Activated CD8-positive, alpha-beta T cell treated with anti-CD3 and anti-CD28 coated beads for 36 hours (primary cell): Measurements from ENCODE around the gene HSPB1. TPM values are rescaled to one million over a fixed set of nuclear protein-coding genes. Genes with fewer than 3 reads are reported as not detected.

Experiments
- ATAC-seq: fragments of 200-7000 bp; cut with Tn5 transposase; one replicate; pipeline ENCODE4 v1.10.0; 2021; ENCODE audit warnings: mild to moderate bottlenecking, moderate library complexity
- CTCF ChIA-PET: fragments of 350-600 bp; sonication (Branson Sonifier 250); formaldehyde crosslinking; loops from one replicate; lab custom pipeline; 2021; ENCODE audit warnings: antibody characterized with exemption; lab: Charles Lee
- POLR2A ChIA-PET: fragments of 350-600 bp; sonication (Branson Sonifier 250); formaldehyde crosslinking; loops from one replicate; lab custom pipeline; 2021; ENCODE audit warnings: antibody characterized with exemption; lab: Charles Lee
- DNase-seq: peaks from one replicate; pipeline ENCODE4 v3.0.0-alpha.2; 2020
- H3K27ac Mint-ChIP-seq: one replicate; pipeline ENCODE4 v1.8.0; 2021; ENCODE audit warnings: mild to moderate bottlenecking, mixed read lengths
- H3K27me3 Mint-ChIP-seq: one replicate; pipeline ENCODE4 v1.8.0; 2021; ENCODE audit warnings: mixed read lengths
- H3K36me3 Mint-ChIP-seq: one replicate; pipeline ENCODE4 v1.8.0; 2021; ENCODE audit warnings: low read depth, mixed read lengths
- H3K4me1 Mint-ChIP-seq: one replicate; pipeline ENCODE4 v1.8.0; 2021; ENCODE audit warnings: low read depth, mixed read lengths
- H3K4me3 Mint-ChIP-seq: one replicate; pipeline ENCODE4 v1.8.0; 2021; ENCODE audit warnings: mild to moderate bottlenecking, moderate library complexity, mixed read lengths
- H3K9me3 Mint-ChIP-seq: one replicate; pipeline ENCODE4 v1.8.0; 2021; ENCODE audit warnings: mixed read lengths
- CTCF ChIP-seq: fragments of 200-600 bp; IDR thresholded peaks from one replicate; pipeline ENCODE4 v1.8.0; 2022; ENCODE audit warnings: antibody characterized with exemption, mild to moderate bottlenecking
- intact Hi-C: fragments of 100-400 bp; cut with micrococcal nuclease; formaldehyde crosslinking; loops from one replicate; pipeline ENCODE4 v1.10.0; 2022
- total RNA-seq, 2 experiments: library from RNA; stranded (reverse); gene quantifications; one replicate each; pipeline ENCODE4 v1.2.3, GENCODE V29; 2021

HSPB1 gene
- total RNA-seq, 2 experiments from 2014 or later: 104 to 109 TPM

- Mint-ChIP-seq H3K36me3 (peaks cover 7% of the 10 kb centered on the region), H3K4me1 (peaks cover 26% of the 10 kb centered on the region), H3K27ac (peak overlapping the region; percentile 96), H3K4me3 (peak overlapping the region; percentile 81), H3K9me3 (no peaks in the 10 kb centered on the region), H3K27me3 (no peaks in the 10 kb centered on the region)
- intact Hi-C loops: no loop called here
- ChIA-PET POLR2A (interaction anchor here (0.7 to 2.3 kb wide), 10 partner anchors 9 to 145 kb away, joined by 3 to 7 read pairs (median 4); partner anchors contain the start of gene YWHAG), CTCF (interaction anchor here (0.9 to 5.8 kb wide), 8 partner anchors 10 to 297 kb away, joined by 3 to 78 read pairs (median 6); no protein-coding TSS in a partner anchor)
- ATAC-seq: no peak
- peak; percentile 12 for DNase-seq
- no peak for TF ChIP-seq CTCF
Measured at GRCh38 chr7:76316984-76317781, 14.7 kb downstream of the HSPB1 start.

GRCh38 chr7:76317782-76318487, 15.5 kb downstream of the HSPB1 start:
- peak; percentile 98 for DNase-seq
- H3K27ac Mint-ChIP-seq: peak overlapping the region; percentile 96
- H3K36me3 Mint-ChIP-seq: peaks cover 7% of the 10 kb centered on the region
- H3K4me1 Mint-ChIP-seq: peaks cover 26% of the 10 kb centered on the region
- TF ChIP-seq CTCF: no peak
- H3K9me3 Mint-ChIP-seq: no peaks in the 10 kb centered on the region
- ATAC-seq: peak; percentile 93
- CTCF ChIA-PET: interaction anchor here (0.9 to 5.8 kb wide), 10 partner anchors 9 to 182 kb away, joined by 3 to 78 read pairs (median 4); partner anchors contain the start of gene YWHAG
- POLR2A ChIA-PET: interaction anchor here (0.6 to 2.3 kb wide), 18 partner anchors 9 to 446 kb away, joined by 3 to 8 read pairs (median 4); partner anchors contain the start of gene YWHAG
- no peaks in the 10 kb centered on the region for H3K27me3 Mint-ChIP-seq
- H3K4me3 Mint-ChIP-seq: peak overlapping the region; percentile 81
- intact Hi-C loops: no loop called here

- H3K27me3 Mint-ChIP-seq: no peaks in the 10 kb centered on the region
- intact Hi-C loops: no loop called here
- peak; percentile 40 for ATAC-seq
- no peaks in the 10 kb centered on the region for H3K9me3 Mint-ChIP-seq
- peak; percentile 90 for DNase-seq
- CTCF ChIA-PET: interaction anchor here (0.9 to 5.8 kb wide), 9 partner anchors 9 to 928 kb away, joined by 3 to 78 read pairs (median 4); partner anchors contain the start of gene YWHAG
- TF ChIP-seq CTCF: peak; percentile 28
- peak overlapping the region; percentile 96 for H3K27ac Mint-ChIP-seq
- H3K36me3 Mint-ChIP-seq: peaks cover 7% of the 10 kb centered on the region
- peaks cover 26% of the 10 kb centered on the region for H3K4me1 Mint-ChIP-seq
- H3K4me3 Mint-ChIP-seq: peak overlapping the region; percentile 81
- POLR2A ChIA-PET: interaction anchor here (0.6 to 2.3 kb wide), 14 partner anchors 11 to 447 kb away, joined by 3 to 8 read pairs (median 4); partner anchors contain the start of gene YWHAG
Measured at GRCh38 chr7:76318488-76319353, 16.2 kb downstream of the HSPB1 start.

GRCh38 chr7:76325092-76325491, 22.6 kb downstream of the HSPB1 start:
- TF ChIP-seq CTCF: no peak
- no peak for ATAC-seq
- no peak overlapping the region for H3K4me3 Mint-ChIP-seq
- CTCF ChIA-PET: no interaction called here
- intact Hi-C loops: no loop called here
- no peaks in the 10 kb centered on the region for H3K27me3 Mint-ChIP-seq
- no peak for DNase-seq
- POLR2A ChIA-PET: interaction anchor here (0.6 to 1.0 kb wide), 2 partner anchors 9 to 25 kb away, joined by 3 to 4 read pairs; no protein-coding TSS in a partner anchor
- no peaks in the 10 kb centered on the region for H3K9me3 Mint-ChIP-seq
- H3K36me3 Mint-ChIP-seq: peaks cover 36% of the 10 kb centered on the region
- H3K4me1 Mint-ChIP-seq: peaks cover 21% of the 10 kb centered on the region
- no peak overlapping the region for H3K27ac Mint-ChIP-seq
